Muscle of arm (tissue), 12 donors: ENCODE results near the gene CUL4A. TPM values are rescaled to one million over a fixed set of nuclear protein-coding genes. Genes with fewer than 3 reads are reported as not detected.
"Not testable (repeated sequence)": the region's sequence is repeated elsewhere in the genome, so short reads cannot be mapped to it uniquely, and the experiment has no call there.

Experiments
- DNase-seq: peaks from one replicate; pipeline ENCODE4 v3.0.0-alpha.2; 2013
- polyA plus RNA-seq, 12 donors: library from polyadenylated mRNA; unstranded; fragments of 120-200 nt; gene quantifications; one replicate each; pipeline ENCODE4 v1.2.1, GENCODE V29; 2013; ENCODE audit not compliant: insufficient read length in 12 of 12

CUL4A gene
- polyA plus RNA-seq, 12 donors, result 44.0 to 82.7 (median 75.1) TPM; not detected in 1

DNA sequence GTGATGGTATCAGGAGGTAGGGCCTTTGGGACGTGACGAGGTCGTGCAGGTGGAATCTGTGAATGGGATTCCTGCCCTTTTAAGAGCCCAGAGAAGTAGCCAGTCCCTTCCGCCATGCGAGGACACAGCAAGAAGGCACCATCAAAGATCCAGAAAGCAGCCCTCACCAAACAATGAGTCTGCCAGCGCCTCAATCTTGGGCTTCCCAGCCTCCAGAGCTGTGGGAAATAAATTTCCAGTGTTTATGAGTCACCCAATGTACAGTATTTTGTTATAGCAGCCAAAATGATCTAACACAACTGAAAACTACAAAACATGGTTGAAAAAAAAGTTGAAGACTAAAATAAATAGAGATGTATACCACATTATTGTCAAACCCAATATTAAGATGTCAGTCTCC lies 70.7 kb downstream of the CUL4A start:
- no peak for DNase-seq

GRCh38 chr13:113283904-113284303 lies 74.5 kb downstream of the CUL4A start:
- no peak for DNase-seq

DNA sequence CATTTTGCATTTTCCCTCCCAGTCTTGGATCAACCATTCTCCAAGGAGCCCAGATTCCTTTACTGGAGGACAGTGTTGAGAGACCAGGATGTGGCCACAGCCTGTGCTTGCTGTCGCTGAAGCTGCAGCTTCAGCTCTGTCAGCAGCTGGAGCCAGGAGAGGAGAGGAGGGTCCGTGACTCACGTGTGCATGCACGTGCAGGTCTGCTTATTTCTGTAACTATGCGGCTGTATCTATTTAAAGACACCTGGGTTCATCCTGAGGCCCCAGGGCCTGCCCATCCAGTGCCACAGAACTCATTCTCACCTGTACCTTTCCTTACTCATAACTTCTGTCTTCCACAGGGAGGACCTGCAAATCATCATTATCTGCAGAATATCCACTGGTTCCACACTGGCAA lies 79.5 kb downstream of the CUL4A start:
- no peak for DNase-seq

DNA sequence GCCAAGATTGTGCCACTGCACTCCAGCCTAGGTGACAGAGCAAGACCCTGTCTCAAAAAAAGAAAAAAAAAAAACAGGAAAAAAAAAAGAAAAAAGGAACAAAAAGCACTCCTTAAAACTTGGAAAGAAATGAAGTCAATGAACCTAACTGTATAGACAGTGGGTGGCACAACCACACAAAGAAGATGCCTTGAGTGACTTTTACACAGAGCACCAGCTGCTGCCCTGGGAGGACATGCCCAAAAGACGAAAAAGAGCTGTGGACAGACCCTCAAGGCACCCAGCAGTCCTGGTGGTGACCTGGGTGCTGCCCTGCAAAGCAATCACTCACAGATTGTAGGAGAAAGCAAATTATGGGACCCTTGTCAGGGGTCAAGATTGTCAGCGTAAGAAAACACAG lies 81.7 kb downstream of the CUL4A start:
- no peak for DNase-seq

DNA sequence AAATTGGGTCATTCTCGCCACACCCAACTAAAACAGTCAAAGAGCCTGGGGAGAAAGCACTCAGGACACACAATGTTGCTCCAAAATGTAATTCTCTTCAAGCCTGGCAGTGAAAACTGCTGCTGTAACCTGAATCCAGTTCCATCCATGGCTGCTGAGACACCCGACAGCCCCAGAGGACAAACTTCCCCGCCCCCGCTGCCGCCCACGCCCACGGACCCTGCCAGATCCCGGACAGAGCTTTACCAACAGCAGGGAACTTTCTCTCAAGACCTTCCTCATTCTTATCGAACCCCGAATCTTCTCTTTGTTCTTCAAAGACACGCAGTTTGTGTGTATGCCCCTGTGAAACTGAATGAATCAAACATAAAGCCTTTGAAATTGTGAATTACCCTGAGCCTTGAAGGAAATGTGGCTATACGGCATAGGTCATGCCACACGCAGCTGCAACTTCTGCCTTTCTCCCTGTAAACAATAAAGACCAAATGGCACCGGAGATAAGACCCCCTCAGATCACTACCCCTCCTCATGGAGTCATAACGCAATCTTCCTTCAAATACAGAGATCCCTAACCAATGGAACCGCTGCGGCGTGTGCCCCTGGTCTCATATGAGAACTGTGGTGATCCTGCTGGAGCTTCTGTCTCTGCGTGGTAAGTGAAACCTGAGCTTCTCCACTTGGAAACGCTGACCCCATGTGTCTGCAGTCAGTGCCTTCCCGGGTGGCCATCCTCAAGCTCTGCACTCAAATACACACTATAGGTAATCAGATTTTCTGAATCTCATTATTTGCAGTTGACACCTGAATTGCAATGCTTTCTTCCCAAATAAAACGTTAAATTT lies 82.8 kb downstream of the CUL4A start:
- DNase-seq, result no peak

DNA sequence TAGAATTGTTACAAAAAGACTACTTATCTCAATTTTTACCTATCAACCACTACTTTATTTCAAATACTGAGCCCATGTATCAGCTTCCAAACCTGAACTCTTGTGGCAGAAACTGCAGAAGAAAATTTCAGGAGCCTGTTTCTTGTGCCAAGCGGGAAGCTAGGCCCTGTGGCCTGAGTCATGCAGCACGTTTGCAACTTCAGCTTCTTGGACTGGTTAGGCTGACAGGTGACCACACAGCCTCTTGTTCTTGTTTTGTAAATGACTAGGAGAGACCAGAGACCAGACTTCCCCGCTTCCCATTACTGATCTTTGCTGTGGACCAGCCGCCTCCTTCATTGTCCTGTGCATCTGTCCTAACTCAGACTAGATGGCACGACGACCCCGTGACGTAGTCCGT lies 84.3 kb downstream of the CUL4A start:
- DNase-seq, result no peak

- no peak for DNase-seq
These were observed 86.4 kb downstream of the CUL4A start for GRCh38 chr13:113295776-113296175.

GRCh38 chr13:113296823-113297369 lies 87.5 kb downstream of the CUL4A start, which contains the start of gene LAMP1:
Gene LAMP1 (plus strand): TSS chr13:113297239. CDS start chr13:113297435, 196 bp downstream.
- DNase-seq, result peak; percentile 99

DNA sequence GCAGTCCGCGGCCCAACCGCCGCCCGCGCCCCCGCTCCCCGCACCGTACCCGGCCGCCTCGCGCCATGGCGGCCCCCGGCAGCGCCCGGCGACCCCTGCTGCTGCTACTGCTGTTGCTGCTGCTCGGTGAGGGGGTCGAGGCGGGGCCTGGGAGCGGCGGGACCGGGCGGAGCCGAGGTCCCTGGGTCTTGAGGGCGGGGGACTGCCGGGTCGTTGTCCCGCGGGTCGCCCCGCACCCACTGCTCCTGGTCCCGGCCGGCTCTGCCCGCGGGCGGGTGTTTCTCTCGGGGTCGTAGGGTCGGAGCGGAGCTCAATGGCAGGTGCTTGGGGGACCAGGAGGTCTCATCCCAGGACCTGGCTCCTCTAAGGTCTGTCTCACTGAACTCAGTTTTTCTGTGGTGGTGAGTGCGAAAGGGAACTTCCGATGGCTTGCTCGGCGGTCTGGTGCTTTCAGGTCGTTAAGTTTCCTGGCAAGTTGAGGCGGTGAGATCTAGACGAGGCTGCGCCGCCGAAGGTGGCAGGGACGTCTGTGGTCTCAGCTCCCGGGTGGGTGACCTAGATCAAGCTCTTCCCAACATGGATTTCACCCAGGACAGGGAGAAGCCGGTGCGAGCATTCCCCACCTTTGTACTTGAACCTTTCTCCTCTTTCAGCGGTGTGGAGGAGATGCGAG lies 88.1 kb downstream of the CUL4A start:
- no peak for DNase-seq

DNA sequence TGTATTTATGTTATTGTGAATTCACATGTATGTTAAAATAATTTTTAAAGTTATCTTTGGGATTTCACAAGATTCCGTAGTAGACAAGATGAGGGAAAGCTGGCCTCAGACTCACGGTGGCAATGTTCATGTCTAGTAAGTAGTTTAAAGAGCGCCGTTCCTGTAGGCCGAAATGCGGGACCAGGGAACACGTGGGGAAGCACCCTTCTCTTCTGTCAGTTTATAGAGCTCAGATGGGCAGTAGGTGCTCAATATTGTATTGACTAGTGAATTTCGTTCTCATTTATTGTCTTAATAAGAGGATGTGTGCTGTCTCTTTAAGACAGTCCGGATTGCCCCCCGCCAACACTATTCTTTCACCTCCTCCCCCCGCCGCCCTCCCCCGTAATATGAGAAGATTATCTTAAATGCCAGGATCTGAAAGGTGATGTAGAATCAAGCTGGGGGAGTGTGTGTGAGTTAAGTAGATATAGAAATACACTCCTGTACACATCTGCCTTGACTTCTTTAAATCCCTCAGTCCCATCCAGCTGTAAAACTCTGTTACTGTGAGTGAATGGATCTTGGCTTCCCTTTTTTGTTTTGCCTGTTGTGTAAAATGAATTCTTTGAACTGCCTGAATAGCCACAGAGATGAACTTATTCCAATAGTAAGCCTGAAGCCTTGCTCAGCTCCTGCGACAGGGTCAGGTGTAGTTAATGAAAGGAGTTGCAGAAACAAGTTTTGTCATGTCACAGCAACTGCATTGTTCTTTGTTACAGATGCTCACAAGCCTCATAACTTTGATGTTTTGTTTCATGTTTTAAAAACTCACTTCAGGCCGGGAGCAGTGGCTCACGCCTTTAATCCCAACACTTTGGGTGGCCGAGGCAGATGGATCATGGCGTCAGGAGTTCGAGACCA lies 88.9 kb downstream of the CUL4A start:
- no peak for DNase-seq

DNA sequence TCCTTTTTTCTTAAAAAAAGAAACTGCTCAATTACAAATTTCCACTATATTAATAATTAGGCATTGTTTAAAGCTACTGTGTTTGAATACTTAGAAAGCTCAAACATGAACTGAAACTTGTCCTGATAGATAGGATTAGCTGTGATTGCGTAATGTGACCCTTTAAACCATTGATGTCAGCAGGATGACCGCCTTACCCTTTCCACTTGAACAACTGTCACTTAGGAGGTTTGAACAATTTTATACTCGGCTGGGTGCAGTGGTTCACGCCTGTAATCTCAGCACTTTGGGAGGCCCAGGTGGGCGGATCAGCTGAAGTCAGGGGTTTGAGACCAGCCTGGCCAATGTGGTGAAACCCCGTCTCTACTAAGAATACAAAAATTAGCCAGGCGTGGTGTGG lies 90.5 kb downstream of the CUL4A start:
- no peak for DNase-seq

DNA sequence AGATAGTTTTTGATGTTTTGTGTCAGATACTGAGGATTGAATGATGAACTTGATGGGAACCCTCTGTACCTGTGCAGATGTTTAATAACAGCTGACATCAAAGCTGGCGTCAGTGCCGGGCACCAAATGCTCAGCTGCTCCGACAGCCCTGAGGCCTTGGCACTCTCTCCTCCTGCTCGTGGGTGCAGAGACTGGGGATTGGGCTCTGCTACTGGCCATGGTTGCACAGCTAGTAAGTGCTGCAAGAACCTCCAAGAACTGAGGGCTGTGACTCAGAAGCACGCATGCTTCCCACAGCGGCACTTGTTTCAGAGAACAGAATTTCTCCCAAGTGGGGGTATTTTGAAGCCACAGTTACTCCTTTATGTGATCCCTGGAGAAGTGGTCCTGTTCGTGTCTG lies 93.6 kb downstream of the CUL4A start:
- DNase-seq, result no peak

DNA sequence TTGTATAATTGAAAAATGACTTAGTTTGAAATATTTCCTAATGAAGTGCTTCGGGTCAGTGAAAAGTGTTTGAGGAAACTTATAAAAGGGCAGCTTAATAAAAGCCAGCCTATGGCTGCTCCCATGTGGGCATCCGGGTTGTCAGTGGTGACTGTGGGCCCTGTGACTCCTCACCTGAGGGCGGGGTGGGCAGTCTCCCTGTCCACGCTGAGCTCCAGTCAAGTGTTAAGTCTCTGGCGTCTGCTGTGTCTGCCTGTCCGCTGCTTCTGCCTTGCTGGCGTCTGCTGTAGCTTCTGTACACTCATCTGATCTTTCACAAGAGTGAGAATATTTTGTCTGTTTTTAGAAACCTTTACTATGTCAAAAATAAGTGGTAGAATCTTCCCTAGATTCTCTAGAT lies 94.7 kb downstream of the CUL4A start:
- DNase-seq, result no peak

GRCh38 chr13:113305208-113305607 lies 95.8 kb downstream of the CUL4A start:
- no peak for DNase-seq

DNA sequence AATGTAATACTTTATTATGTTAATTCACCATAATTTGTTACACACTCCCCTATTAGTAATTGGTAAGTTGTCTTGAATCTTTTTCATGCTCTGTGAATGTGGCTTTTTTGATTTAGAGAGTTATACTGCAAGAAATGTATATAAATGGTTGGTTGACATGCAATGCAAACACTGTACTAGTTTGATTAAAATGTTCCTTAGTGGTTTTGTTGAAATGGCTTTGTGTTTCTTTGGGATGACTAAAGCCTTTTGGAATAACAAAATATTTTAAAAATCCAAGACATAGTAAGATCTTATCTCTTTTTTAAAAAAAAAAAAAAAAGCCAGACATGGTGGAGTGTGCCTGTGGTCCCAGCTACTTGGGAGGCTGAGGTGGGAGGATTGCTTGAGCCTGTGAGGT lies 98.1 kb downstream of the CUL4A start:
- DNase-seq, result no peak

GRCh38 chr13:113309473-113309872 lies 100.1 kb downstream of the CUL4A start:
- DNase-seq, result no peak

GRCh38 chr13:113314112-113314511 lies 104.7 kb downstream of the CUL4A start:
- DNase-seq, result not testable (repeated sequence)

DNA sequence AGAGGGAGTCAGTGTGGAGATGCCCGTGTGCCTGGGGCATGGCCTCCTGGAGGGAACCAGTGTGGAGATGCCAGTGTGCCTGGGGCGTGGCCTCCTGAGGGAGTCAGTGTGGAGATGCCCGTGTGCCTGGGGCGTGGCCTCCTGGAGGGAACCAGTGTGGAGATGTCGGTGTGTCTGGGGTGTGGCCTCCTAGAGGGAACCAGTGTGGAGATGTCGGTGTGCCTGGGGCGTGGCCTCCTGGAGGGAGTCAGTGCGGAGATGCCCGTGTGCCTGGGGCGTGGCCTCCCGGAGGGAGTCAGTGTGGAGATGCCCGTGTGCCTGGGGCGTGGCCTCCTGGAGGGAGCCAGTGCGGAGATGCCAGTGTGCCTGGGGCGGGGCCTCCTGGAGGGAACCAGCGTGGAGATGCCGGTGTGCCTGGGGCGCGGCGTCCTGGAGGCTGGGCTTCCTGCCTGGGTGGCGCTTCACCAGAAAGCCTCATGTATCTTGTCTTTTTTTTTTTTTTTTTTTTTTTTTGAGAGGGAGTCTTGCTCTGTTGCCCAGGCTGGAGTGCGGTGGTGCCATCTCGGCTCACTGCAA lies 105.6 kb downstream of the CUL4A start:
- DNase-seq, result not testable (repeated sequence)

GRCh38 chr13:113315992-113316391 lies 106.6 kb downstream of the CUL4A start:
- DNase-seq, result no peak
